ENCODE data around the gene JARID2.
A peak's percentile ranks its signal among the peaks of the same experiment; 100 is the strongest.
"Not testable (repeated sequence)": the region's sequence is repeated elsewhere in the genome, so short reads cannot be mapped to it uniquely, and the experiment has no call there.

Gene JARID2

DNA sequence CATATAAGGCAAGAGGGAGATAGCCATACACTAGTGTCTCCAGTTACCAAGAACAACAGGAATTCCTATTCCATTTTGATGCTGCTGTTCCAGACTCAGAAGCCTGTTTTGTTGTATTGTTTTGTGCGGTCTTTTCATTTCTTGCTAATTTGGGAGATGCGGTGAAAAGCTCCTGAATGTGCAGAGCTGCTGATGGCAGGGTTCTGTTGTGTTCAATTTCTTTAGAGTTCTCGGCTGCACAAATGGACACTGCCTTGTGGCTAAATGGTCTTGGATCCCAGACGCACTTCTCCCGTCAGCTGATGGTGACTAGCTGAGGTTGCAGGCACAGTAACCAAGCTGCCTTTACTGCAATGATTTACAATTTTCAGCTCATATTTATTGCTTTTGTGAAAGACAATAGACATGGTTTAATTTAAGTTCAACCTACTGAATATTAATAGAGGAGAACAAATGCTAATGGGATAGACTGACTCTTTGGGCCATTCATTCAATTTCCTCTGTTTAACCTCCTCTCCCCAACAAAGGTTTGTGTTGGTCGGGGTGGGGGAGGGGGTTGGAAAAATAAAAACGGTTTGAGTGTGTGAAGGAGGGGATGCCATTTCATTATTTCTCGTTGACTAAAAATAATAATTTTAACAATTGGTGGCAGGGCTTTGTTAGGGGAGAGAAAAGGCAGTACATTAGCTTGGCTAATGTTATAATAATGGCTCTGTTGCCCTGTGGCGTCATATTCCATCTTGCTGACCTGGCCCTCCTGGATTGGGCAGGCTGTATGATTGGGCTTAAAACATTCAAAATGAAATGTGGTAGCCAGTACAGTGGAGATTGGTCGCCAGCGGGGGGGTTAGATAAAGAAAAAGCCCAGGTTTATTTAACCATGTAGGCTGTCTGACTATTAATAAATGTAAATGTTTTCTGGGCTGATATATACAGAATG, 159.5 kb downstream of the JARID2 start:
- DNase-seq: no peak

DNA sequence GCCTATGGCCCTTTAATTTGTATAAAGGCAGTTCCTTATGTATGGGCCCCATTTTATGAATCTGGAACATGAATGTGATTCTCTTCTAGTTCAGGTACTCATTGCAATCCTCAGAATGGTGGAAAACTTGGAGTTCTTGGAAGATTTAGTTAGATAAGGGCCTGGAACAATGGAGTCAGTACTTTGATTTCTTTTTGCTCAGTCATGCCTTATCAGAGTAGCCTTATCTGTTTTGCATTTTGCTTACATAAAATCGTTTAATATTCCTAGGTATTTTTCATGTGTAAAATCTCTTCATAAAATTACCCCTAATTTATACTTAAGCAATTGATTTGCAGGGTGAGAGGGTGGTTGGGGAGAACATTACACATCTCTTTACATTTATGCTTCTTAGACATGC, 160.6 kb downstream of the JARID2 start:
- DNase-seq: no peak

DNA sequence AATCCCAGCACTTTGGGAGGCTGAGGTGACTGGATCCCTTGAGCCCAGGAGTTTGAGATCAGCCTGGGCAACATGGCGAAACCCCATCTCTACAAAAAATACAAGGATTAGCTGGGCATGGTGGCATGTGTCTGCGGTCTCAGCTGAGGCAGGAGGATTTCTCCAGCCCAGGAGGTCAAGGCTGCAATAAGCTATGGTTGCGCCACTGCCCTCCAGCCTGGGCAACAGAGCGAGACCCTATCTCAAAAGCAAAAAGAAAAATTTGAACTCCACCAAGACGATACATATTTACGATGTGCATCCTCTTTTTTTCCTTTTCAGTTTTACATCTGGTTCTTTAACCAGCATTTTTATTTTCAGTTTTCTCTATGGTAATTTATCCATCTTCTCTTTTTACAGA, 162.1 kb downstream of the JARID2 start:
- DNase-seq: no peak

DNA sequence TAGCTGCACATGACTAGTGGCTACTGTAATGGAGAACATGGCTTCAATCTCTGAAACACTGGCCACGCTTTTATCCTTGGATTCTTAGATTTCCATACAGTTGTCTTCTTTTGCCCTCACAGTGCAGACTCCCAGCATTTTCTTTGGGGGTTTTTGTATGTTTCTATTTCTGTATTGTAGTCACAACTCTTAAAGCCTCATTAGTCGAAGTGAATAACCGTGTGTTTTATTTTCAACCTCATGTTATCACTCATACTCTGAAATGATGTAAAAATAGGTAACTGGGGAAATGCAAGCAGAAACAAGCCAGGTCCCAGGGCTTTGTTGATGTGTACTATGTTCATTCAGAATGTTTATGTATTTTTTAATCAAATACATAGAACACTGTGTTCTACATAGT, 162.9 kb downstream of the JARID2 start:
- DNase-seq: no peak

DNA sequence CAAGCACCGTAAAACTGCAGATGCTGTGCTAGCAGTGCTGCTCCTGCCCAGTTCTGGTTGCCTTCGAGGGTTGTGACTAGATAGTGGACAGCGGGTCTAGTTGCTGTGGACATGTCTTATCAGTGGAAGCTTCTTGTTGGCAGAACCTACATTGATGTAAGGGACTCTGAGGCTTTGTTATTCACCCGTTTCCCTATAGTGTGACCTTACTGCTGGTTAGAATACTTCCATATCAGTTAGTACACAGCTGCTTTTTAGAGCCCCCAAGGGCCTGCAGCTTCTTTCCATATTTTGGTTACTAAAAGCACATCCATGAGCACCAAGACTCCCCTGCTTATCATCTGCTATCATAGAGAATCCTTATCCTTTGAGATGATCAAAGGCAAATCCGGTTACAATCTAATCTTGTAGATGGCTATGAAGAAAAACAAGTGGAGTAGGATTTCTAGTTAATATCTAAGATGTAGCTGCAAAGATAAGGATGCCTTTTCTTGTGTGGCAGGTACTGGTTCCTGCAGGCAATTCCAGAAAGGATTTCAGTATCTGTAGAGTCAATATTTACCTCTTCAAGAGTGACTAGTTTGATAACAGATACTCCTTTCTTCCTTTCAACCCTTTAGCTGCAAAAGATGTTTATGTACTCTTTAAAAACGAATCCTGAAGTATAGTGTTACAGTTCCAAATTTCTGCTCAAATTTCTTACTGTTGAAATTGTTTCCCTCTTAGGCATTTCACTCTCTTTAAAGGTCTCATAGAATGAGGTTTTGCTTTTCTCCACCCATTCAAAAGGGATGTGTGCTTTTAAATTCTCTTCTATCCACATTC, 163.6 kb downstream of the JARID2 start:
- DNase-seq: no peak

DNA sequence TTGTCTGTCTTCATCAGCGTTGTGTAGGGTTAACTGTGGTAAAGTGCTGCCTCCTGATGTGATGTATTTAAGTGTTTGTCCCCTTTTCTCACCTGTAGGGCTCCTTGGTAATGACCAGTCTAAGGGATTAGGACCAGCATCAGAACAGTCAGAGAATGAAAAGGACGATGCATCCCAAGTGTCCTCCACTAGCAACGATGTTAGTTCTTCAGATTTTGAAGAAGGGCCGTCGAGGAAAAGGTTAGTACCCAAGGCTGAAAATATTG, 164.2 kb downstream of the JARID2 start:
- DNase-seq: no peak

DNA sequence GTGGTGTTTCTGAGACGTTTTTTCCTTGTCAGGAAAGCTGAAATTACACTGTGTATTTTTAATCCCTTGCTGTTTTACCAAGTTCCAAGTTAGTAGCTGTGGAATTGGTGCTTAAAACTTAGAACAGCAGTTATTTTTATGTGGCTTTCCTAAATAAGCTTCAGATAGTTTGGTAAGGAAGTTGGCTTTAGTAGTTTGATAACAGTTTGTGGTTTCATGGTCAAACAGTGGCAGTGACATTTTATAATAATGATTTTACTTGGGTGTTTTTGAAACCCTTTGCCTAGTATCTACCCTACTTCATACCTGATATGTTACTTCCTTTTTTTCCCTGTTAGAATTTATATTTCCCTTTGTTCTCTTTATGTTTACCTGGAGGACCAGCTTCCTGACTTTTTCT, 164.9 kb downstream of the JARID2 start:
- DNase-seq: no peak

DNA sequence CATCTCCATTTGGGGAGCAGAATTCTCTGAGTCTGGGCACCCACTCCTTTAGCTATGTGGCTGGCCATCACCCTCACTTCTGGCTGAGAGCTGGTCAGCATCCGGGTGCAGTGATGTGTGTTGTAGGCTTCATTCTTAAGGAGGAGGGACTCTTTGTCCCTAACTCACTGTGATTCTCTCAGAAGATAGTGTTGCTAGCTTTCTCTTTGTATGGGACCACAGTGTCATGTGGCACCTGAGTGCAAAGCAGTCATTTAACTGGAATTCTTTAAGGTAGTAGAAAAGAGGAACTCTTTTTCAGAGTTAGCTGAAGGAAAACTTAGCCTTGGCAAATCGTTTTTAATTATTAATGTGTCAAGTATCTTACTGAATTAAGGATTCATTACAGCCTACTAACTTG, 165.9 kb downstream of the JARID2 start:
- DNase-seq: no peak

GRCh38 chr6:15412767-15413166, 166.9 kb downstream of the JARID2 start:
- DNase-seq: no peak

- DNase-seq: no peak
Measured at GRCh38 chr6:15413466-15414234, 167.8 kb downstream of the JARID2 start.

GRCh38 chr6:15414235-15414612, 168.4 kb downstream of the JARID2 start:
- DNase-seq: no peak

DNA sequence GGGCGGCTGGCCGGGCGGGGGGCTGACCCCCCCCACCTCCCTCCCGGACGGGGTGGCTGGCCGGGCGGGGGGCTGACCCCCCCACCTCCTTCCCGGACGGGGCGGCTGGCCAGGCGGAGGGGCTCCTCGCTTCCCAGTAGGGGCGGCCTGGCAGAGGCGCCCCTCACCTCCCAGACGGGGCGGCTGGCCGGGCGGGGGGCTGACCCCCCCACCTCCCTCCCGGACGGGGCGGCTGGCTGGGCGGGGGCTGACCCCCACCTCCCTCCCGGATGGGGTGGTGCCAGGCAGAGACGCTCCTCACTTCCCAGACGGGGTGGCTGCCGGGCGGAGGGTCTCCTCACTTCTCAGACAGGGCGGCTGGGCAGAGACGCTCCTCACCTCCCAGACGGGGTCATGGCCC, 169.8 kb downstream of the JARID2 start:
- DNase-seq: not testable (repeated sequence)

- no peak for DNase-seq
Measured at GRCh38 chr6:15416932-15417509, 171.2 kb downstream of the JARID2 start.

DNA sequence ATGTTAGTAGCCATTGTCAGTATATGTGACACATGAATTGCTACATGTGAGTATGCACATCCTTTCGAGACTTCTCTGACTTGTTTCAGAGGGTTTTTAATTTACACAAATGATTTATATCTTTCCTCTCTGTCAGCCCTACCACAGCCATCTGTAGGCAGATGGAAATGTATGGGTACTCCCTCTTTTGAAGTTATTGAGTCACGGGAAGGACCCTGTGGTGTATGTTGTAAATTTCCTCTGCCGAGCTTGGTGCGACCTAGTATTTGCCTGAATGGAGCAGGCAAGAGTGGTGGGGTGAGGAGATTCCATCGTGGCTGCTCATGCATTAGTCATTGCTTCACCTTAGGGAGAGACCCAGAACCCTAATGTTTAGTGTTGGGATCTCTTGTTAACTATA, 171.9 kb downstream of the JARID2 start:
- peak in 1 of 5 donors; percentile 61 for DNase-seq

DNA sequence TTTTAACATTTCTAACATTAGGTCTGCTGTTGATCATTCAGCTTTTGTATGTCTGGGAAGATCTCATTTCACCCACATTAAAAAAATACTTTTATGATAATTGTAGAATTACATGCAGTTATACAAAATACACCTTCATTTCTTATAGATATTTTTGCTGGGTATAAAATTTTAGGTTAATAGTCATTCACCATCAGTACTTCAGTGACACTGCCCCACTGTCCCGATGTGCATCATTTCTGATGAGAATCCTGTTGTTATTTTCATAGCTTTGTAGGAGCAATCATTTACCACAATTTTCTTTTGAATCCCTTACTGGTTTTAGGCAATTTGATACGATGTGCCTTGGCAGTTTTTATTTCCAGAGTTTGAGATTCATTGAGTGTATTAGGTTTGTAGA, 173.6 kb downstream of the JARID2 start:
- no peak for DNase-seq

DNA sequence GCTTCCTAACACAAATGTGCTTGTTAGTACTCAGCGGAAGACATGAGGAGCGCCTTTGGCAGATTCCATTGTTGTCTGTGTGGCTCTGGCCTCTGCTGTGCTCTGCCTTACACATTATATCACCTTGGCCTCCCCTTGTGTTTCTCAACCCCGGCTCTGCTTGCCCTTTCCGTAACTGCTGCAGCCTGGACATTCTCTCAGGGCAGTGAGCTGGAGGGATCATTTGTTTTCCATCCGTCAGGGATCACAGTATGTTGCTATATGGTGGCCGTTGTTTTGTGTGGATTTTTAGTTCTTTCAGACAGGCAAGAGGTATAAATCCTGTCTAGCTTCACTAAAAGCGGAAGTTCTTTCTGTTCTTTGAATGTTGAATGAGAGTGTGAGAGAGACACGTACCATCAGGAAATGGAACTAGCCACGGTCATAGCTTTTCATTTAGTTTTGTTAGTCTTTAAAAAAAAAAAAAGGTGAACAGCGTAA, 175.1 kb downstream of the JARID2 start:
- peak in 1 of 5 donors; percentile 62 for DNase-seq

DNA sequence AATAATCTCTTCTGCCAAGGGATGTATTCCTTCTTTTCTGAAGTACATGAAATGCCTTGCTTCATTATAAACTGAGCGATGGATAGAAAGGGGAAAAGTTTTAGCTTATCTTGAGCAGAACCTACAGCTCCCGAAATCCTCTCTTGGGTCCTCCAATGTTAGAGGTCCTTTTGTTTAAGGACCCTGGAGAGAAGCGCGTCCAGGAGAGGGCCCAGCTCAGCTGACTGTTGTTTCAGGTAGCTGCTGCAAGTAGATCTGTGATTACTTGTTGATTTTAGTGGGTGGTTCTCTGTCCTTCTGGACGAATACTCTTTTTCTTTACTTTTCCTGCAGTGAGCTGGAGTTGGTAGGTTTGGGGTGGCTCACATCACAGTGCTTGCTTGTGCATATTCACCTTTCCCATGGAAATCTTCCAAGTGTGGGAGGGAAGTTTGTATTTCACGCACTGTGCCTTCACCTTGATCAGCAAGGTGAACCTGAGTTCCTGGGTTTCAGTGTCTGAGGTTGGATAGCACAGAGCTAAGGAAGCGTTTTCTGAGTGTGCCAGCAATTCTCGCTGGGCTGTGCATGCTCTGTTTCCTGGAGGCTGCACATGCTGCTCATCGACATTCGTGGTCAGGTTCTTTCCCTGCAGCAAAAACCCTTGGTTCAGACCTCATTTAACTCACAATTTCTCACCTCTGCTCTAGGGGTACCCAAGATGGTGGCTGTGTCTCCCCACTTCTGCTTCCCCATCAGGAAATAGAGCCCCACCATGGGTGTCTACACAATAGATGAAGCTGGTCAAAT, 176.3 kb downstream of the JARID2 start:
- peak in 1 of 5 donors; percentile 68 for DNase-seq

DNA sequence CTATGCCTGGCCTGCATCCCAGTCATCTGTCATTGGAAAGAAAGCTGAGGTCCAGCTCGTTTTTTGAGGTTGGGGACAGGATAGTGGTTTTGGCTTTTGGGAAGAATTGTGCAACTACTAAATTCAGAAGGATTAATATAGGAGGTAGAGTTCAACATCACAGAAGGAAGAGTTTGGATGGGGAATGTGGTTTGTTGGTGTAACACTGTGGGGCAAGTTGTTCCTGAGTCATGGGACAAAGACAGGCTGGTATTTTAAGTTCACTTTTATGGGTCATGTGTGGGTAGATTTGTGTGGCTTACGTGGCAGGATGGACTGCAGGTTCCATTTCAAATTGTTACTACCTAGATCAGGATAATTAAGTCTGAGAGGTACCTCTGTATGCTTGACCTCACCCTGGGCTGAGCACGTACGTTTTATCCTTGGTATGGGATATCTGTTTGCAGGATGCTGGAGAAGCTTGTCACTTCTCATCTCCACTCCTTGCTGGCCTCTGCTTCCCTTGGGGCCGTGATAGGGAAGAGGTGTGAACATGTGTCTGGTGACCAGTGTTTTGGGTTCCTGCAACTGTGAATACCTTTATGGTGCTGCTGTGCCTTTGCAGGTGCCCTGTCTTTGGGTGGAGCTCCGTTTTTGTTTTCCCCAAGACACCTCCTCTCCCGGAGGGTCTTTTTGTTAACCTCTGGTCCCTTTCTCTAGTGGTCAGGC, 177.6 kb downstream of the JARID2 start:
- DNase-seq: no peak

DNA sequence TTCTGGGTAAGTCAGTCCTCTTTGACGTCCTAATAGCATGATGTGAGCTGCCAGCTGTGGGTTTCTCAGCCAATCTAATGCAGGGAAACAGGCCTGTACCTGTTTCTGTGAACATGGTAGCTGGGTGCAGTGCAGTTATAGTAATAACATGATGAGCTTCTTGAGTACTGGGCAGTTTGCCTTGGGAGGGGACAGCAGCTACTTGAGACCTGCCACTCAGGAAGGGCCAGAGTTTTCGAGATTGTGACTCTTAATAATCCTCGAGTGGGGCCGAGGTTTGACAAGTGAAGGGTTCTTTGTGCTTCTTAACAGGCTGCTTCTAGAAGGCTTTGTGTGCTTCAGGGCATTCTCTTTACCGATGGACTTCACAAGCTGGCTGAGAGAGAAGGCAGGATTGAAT, 180.1 kb downstream of the JARID2 start:
- no peak for DNase-seq

GRCh38 chr6:15426395-15426794, 180.5 kb downstream of the JARID2 start:
- DNase-seq: no peak

DNA sequence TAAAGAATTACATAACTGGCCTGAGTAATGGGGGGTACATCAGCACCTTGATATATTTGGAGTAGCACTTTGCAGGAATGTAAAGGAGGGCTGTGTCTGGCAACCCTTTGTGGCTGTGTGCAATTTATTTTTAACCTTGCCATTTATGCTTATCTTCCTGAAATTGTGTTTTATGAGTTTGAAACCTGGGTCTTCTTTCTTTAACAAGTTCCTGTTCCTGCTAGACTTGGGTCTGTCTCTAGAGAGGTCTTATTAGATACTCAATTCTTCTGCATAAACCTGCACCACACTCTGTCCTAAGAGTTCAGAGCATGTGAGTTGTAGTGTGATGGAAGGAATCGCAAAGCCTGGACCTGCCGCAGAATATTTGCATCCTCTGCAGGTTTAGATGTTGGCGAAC, 181.0 kb downstream of the JARID2 start:
- no peak for DNase-seq
